Smooth muscle cell (in vitro differentiated cells): Measurements from ENCODE around the gene BDH2. TPM values are rescaled to one million over a fixed set of nuclear protein-coding genes. Genes with fewer than 3 reads are reported as not detected.

ENCODE experiments used
- DNase-seq: peaks from one replicate; lab custom pipeline; 2025; ENCODE audit not compliant: unreplicated experiment; lab: John Stamatoyannopoulos, UW
- H2AFZ ChIP-seq: fragments of 200-600 bp; sonication (generic); 2 replicates; pipeline ENCODE4 v1.6.0; 2016; ENCODE audit warnings: antibody characterized with exemption, low read depth, mild to moderate bottlenecking
- H3F3A ChIP-seq: fragments of 200-600 bp; sonication (generic); 2 replicates; pipeline ENCODE4 v1.6.0; 2017; ENCODE audit warnings: antibody characterized with exemption, low read depth
- H3K27ac ChIP-seq: fragments of 200-600 bp; sonication (generic); 2 replicates; pipeline ENCODE4 v1.5.1; 2016; ENCODE audit warnings: low read depth, mild to moderate bottlenecking
- H3K27me3 ChIP-seq: fragments of 200-600 bp; sonication (generic); 2 replicates; pipeline ENCODE4 v1.6.1; 2016; ENCODE audit warnings: low read depth, mild to moderate bottlenecking
- H3K36me3 ChIP-seq: fragments of 200-600 bp; sonication (generic); 2 replicates; pipeline ENCODE4 v1.5.1; 2016; ENCODE audit warnings: low read depth
- H3K4me1 ChIP-seq: fragments of 200-600 bp; sonication (generic); 2 replicates; pipeline ENCODE4 v1.5.1; 2016; ENCODE audit warnings: low read depth
- H3K4me2 ChIP-seq: fragments of 200-600 bp; sonication (generic); 2 replicates; pipeline ENCODE4 v1.6.0; 2016; ENCODE audit warnings: mild to moderate bottlenecking
- H3K4me3 ChIP-seq: fragments of 200-600 bp; sonication (generic); 2 replicates; pipeline ENCODE4 v1.5.1; 2016; ENCODE audit warnings: mild to moderate bottlenecking
- H3K79me2 ChIP-seq: fragments of 200-600 bp; sonication (generic); 2 replicates; pipeline ENCODE4 v1.6.0; 2016; ENCODE audit warnings: low read depth, mild to moderate bottlenecking
- H3K9ac ChIP-seq: fragments of 200-600 bp; sonication (generic); 2 replicates; pipeline ENCODE4 v1.6.0; 2016; ENCODE audit warnings: low read depth
- H3K9me3 ChIP-seq: fragments of 200-600 bp; sonication (generic); replicated peaks from 2 replicates; pipeline ENCODE4 v1.5.1; 2016; ENCODE audit warnings: low read depth
- H4K20me1 ChIP-seq: fragments of 200-600 bp; sonication (generic); 2 replicates; pipeline ENCODE4 v1.6.0; 2016; ENCODE audit warnings: low read depth
- WGBS: methylation state at CpG from one replicate; pipeline ENCODE4 v1.1.7; 2016; ENCODE audit warnings: low lambda C conversion rate; 5-methylcytosine and 5-hydroxymethylcytosine counted together
- polyA plus RNA-seq: library from polyadenylated mRNA; unstranded; fragments of >200 nt; fragmentation: Nextera tagmentation; extraction: Ambion mirVana; gene quantifications from 2 replicates; pipeline ENCODE4 v1.2.1, GENCODE V29; 2016
- total RNA-seq: library from RNA; depleted of rRNA; stranded (reverse); fragments of >200 nt; gene quantifications from 2 replicates; pipeline ENCODE4 v1.2.3, GENCODE V29; 2014
- TF ChIP-seq, protein P1 (sequence below): fragments of 200-600 bp; sonication (generic); IDR thresholded peaks from 2 replicates; pipeline ENCODE4 v1.5.1; 2017; ENCODE audit warnings: borderline replicate concordance, mild to moderate bottlenecking, antibody characterized with exemption; ENCODE audit not compliant: insufficient read depth, poor library complexity, severe bottlenecking

Gene BDH2
- total and polyA plus RNA-seq, 2 experiments from 2014 or later, result 84.3 to 96.2 TPM

- DNase-seq, result no peak
- H3F3A ChIP-seq, result no peaks in the 10 kb centered on the region
- 90% methylated on average over 2 of the region's 2 CpGs for WGBS
- no peak overlapping the region for H2AFZ ChIP-seq
- no peaks in the 10 kb centered on the region for H3K27me3 ChIP-seq
- H3K79me2 ChIP-seq, result no peaks in the 10 kb centered on the region
- no peak overlapping the region for H3K9ac ChIP-seq
- peaks cover 34% of the 10 kb centered on the region for H3K36me3 ChIP-seq
- no peaks in the 10 kb centered on the region for H4K20me1 ChIP-seq
- H3K4me2 ChIP-seq, result no peak overlapping the region
- no peaks in the 10 kb centered on the region for H3K4me1 ChIP-seq
- TF ChIP-seq, protein P1, sequence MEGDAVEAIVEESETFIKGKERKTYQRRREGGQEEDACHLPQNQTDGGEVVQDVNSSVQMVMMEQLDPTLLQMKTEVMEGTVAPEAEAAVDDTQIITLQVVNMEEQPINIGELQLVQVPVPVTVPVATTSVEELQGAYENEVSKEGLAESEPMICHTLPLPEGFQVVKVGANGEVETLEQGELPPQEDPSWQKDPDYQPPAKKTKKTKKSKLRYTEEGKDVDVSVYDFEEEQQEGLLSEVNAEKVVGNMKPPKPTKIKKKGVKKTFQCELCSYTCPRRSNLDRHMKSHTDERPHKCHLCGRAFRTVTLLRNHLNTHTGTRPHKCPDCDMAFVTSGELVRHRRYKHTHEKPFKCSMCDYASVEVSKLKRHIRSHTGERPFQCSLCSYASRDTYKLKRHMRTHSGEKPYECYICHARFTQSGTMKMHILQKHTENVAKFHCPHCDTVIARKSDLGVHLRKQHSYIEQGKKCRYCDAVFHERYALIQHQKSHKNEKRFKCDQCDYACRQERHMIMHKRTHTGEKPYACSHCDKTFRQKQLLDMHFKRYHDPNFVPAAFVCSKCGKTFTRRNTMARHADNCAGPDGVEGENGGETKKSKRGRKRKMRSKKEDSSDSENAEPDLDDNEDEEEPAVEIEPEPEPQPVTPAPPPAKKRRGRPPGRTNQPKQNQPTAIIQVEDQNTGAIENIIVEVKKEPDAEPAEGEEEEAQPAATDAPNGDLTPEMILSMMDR, result no peak
- H3K27ac ChIP-seq, result no peak overlapping the region
- H3K9me3 ChIP-seq, result no peaks in the 10 kb centered on the region
- no peak overlapping the region for H3K4me3 ChIP-seq
Measured at GRCh38 chr4:103089481-103089880, 10.2 kb downstream of the BDH2 start.

DNA sequence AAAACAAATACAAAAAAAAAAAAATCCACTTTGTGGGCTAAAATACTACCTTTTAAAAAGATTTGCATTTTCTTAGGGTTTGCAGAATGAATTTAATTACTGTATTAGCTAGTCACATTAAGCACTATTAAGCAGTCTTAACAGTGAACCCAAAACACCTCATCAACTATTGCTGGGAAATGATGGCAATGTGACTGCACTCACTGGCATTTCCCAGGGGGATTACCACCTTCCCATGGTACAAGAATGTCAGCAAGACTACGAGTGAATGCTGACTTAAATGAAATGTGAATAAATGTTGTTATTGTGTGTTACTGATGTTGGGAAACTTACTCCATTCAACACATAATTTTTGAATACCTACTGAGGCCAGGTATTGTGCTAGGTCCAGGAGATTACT lies 13.1 kb downstream of the BDH2 start:
- Histone ChIP-seq H3K4me2 (no peak overlapping the region), H2AFZ (no peak overlapping the region), H3K9me3 (no peaks in the 10 kb centered on the region), H3K79me2 (no peaks in the 10 kb centered on the region), H3K27me3 (no peaks in the 10 kb centered on the region), H3K27ac (no peak overlapping the region), H3K4me1 (no peaks in the 10 kb centered on the region), H3K36me3 (peaks cover 34% of the 10 kb centered on the region), H3K4me3 (no peak overlapping the region), H3K9ac (no peak overlapping the region), H4K20me1 (no peaks in the 10 kb centered on the region), H3F3A (no peaks in the 10 kb centered on the region)
- TF ChIP-seq, protein P1, result no peak
- DNase-seq, result no peak
- 80% methylated on average over 1 of the region's 1 CpG for WGBS

- Histone ChIP-seq H3K27ac (no peak overlapping the region), H3F3A (no peaks in the 10 kb centered on the region), H3K4me3 (no peak overlapping the region), H3K4me2 (no peak overlapping the region), H3K27me3 (no peaks in the 10 kb centered on the region), H3K79me2 (no peaks in the 10 kb centered on the region), H3K9me3 (no peaks in the 10 kb centered on the region), H4K20me1 (no peaks in the 10 kb centered on the region), H3K4me1 (no peaks in the 10 kb centered on the region), H3K36me3 (peaks cover 34% of the 10 kb centered on the region), H3K9ac (no peak overlapping the region), H2AFZ (no peak overlapping the region)
- TF ChIP-seq, protein P1, result no peak
- WGBS, result 91% methylated on average over 2 of the region's 2 CpGs
- no peak for DNase-seq
Measured at GRCh38 chr4:103085555-103086196, 14.0 kb downstream of the BDH2 start.

- Histone ChIP-seq H3K4me3 (no peak overlapping the region), H4K20me1 (no peaks in the 10 kb centered on the region), H3K4me1 (no peaks in the 10 kb centered on the region), H3K27ac (no peak overlapping the region), H3K79me2 (no peaks in the 10 kb centered on the region), H3F3A (no peaks in the 10 kb centered on the region), H3K4me2 (no peak overlapping the region), H3K36me3 (no peaks in the 10 kb centered on the region), H2AFZ (no peak overlapping the region), H3K9ac (no peak overlapping the region), H3K9me3 (no peaks in the 10 kb centered on the region), H3K27me3 (no peaks in the 10 kb centered on the region)
- 97% methylated on average over 1 of the region's 1 CpG for WGBS
- TF ChIP-seq, protein P1, result no peak
- DNase-seq, result no peak
Measured at GRCh38 chr4:103079621-103080020, 20.0 kb downstream of the BDH2 start.
